Inferior parietal cortex (tissue), 1 donor: ENCODE measurements around the gene CEP112.
"Not testable (repeated sequence)": the region's sequence is repeated elsewhere in the genome, so short reads cannot be mapped to it uniquely, and the experiment has no call there.

ENCODE experiments used
- DNase-seq: peaks from one replicate; pipeline ENCODE4 v3.0.0-alpha.2; 2016; ENCODE audit errors: extremely low spot score

The CEP112 gene

GRCh38 chr17:65892912-65893377 is 299.0 kb downstream of the CEP112 start:
- no peak for DNase-seq

GRCh38 chr17:65891231-65891735 is 300.6 kb downstream of the CEP112 start:
- DNase-seq: no peak

DNA sequence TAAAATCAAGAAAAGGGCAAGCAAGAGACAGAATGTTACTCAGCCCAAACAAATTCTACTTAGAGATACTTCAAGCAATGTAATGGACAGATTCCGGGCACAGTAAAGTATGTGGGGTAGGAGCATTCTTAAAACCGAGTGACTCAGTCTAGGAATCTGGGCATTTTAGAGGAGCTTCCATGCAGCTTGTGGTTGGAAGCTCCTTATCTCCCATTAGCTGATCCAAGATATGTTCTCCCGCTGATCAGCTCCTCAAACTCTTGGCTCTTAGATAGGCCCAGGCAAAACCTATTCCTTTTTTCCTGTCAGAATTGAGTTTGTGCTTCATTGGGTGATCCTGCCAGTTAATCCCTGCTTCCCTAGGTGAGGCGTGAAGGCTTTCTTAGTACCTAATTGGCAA is 303.3 kb downstream of the CEP112 start:
- DNase-seq: no peak

GRCh38 chr17:65886315-65887245 is 305.4 kb downstream of the CEP112 start:
- no peak for DNase-seq

GRCh38 chr17:65885541-65886312 is 306.2 kb downstream of the CEP112 start:
- no peak for DNase-seq

DNA sequence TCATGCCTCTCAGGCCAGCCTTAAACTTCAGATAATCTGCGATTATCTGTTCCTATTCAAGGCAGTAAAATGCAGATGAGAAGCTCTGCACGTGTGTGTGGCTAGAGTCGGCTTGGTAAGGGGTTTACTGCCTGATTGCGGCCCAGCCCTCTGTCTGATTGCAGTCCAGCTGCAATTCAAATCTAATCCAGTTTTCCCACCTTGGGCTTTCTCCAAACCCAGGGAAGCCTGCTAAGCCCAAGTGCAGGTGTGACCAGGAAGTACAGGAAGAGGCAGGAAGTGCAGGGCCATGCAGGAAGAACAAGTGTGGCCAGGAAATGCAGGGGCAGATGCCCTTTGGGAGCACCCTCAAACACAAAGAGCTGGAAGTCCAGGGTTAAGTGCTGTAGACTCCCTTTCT is 314.9 kb downstream of the CEP112 start:
- DNase-seq: no peak

DNA sequence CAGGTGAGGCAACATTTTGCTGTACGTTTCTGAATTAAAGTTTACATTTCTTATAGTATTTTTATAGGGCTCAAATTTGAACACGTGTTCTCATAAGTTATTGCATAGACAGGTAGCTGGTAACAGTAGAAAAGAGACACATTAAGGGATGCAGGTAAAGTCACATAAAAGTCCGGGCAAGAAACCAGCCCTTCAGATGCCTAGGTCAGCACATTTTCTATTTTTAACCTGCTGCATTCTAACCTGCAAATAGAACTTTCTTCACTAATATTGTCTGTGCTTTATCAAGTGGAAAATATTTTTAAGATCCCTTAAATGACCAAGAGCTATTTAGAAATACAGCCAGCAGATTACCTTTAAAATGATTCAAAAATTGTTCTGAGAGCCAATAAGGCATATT is 323.1 kb downstream of the CEP112 start:
- DNase-seq: no peak

DNA sequence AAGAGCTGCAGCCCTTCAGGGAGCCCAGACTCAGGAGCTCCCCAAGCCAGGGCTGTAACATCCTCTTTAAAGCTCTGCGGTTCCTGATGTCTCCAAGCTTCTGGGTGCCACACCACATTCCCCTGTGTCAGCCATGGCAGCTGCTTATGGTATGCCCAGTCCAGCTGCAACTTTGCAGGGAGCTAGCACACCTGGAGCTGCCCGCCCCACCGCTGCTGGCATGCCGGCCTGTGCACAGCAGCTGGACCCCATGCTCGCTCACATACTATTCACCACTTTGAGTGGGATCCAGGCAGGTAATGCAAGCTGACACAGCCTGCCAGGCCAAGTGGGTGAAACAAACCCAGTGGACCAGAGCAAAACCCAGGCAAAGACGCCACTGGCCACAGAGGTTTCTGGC is 324.9 kb downstream of the CEP112 start:
- no peak for DNase-seq

GRCh38 chr17:65865715-65866425 is 326.1 kb downstream of the CEP112 start:
- no peak for DNase-seq

DNA sequence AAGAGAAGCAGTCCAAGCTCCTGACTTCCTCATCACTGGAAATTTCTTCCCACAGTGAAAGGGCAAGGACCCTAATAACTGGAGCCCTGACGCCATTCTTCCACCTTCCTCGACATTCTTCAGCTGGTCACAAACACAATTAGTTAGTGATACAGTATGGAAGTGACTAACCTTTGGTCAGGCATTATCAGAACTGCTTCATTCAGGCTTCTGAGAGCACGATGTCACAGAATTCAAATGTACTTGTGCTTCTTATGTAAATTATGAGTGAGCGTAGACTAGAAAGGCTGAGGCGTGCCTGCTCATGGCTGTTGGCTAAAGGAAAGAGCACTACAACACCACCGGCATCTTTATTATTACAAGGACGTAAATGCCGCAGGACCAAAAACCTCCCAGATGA is 327.5 kb downstream of the CEP112 start:
- no peak for DNase-seq

DNA sequence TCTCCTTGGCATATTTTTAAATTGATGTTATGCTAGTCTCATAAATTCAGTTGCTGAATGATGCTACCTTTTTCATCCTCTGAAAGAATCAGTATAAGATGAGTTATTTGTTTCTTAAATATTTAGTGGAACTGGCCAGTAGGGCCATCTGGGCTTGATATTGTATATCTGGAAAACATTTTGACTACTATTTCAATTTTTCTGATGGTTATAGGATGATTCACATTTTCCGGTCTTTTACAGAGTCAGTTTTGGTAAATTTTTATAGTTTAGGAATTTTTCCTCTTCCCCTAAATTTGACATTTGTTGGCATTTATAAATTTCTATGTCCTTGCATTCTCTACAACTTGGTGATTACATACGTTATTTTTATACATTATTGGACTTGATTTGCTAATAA is 334.2 kb downstream of the CEP112 start:
- no peak for DNase-seq

DNA sequence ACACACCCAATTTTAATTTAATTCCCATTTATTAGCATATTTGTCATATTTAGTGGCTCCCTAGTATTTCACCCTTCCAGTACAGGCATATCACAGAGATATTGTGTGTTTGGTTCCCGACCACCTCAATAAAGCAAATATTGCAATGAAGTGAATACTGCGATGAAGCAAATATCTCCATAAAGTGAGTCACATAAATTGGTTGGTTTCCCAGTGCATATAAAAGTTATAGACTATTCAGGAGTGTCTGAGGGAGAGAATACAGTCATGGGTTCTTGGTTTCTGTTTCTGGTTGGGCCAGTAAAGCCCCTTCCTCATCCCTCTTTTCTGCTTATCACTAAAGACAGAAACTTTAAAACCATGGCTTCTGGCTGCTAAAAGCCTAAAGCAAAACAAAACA is 335.1 kb downstream of the CEP112 start:
- no peak for DNase-seq

- DNase-seq: no peak
These were observed 336.3 kb downstream of the CEP112 start for GRCh38 chr17:65855675-65856074.

GRCh38 chr17:65855245-65855644 is 336.7 kb downstream of the CEP112 start:
- no peak for DNase-seq

GRCh38 chr17:65853816-65854215 is 338.1 kb downstream of the CEP112 start:
- DNase-seq: no peak

DNA sequence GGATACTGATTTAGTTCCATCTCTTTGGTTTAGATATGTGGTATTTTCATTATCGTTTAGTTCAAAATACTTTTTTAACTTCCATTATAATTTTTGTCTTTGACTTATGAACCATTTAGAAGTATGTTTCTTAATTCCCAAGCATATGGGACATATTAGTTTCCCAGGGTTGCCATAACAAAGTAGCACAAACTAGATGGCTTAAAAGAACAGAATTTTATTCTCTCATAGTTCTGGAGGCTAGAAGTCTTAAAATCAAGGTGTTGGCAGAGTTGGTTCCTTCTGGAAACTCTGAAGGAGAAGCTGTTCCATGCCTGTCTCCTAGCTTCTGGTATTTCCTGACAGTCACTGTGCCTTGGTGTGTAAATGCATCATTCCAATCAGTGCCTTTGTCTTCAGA is 339.0 kb downstream of the CEP112 start:
- DNase-seq: no peak

- no peak for DNase-seq
These were observed 339.8 kb downstream of the CEP112 start for GRCh38 chr17:65851965-65852736.

- DNase-seq: no peak
These were observed 341.4 kb downstream of the CEP112 start for GRCh38 chr17:65850486-65850885.

- no peak for DNase-seq
These were observed 343.2 kb downstream of the CEP112 start for GRCh38 chr17:65848751-65849150.

GRCh38 chr17:65841089-65841488 is 350.8 kb downstream of the CEP112 start:
- DNase-seq: no peak

DNA sequence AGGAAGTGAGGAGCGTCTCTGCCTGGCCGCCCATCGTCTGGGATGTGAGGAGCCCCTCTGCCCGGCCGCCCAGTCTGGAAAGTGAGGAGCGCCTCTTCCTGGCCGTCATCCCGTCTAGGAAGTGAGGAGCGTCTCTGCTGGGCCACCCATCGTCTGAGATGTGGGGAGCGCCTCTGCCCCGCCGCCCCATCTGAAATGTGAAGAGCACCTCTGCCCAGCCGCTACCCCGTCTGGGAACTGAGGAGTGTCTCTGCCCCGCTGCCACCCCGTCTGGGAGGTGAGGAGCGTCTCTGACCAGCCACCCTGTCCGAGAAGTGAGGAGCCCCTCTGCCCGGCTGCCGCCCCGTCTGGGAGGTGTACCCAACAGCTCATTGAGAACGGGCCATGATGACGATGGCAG is 354.7 kb downstream of the CEP112 start:
- not testable (repeated sequence) for DNase-seq
